GM12878 (cell line): ENCODE data around the gene RNF183. TPM values are rescaled to one million over a fixed set of nuclear protein-coding genes. Genes with fewer than 3 reads are reported as not detected.

Experiments used
- ATAC-seq: fragments of 200-7000 bp; cut with Tn5 transposase; 3 replicates; pipeline ENCODE4 v1.9.1; 2020; ENCODE audit warnings: mild to moderate bottlenecking, moderate library complexity
- BruUV-seq: library from RNA; stranded (reverse); fragments of 400-500 nt; replicated peaks from 2 replicates; lab custom pipeline; 2021; lab: Mats Ljungman, UMichigan
- CTCF ChIA-PET: fragments of 300-600 bp; sonication (Branson Sonifier 250); formaldehyde crosslinking; extraction: SDS; loops from one replicate; lab custom pipeline; 2021; ENCODE audit warnings: inconsistent platforms; lab: Yijun Ruan, JAX
- POLR2A ChIA-PET: fragments of 350-600 bp; formaldehyde crosslinking; extraction: SDS; loops from one replicate; lab custom pipeline; 2021; ENCODE audit warnings: inconsistent platforms; lab: Charles Lee
- RAD21 ChIA-PET: fragments of 300-600 bp; sonication (Branson Sonifier 250); formaldehyde crosslinking; loops from one replicate; lab custom pipeline; 2023; ENCODE audit warnings: antibody characterized with exemption; ENCODE audit not compliant: unreplicated experiment; lab: Charles Lee
- SMC1A ChIA-PET: fragments of 300-600 bp; sonication (Branson Sonifier 250); formaldehyde crosslinking; loops from one replicate; lab custom pipeline; 2023; ENCODE audit not compliant: unreplicated experiment, uncharacterized antibody; lab: Charles Lee
- DNase-seq: peaks from one replicate; pipeline ENCODE4 v3.0.0-alpha.2; 2011; ENCODE audit warnings: low read depth, low spot score
- FAIRE-seq: peaks from 3 replicates; lab custom pipeline; 2011; peaks lifted over from hg19 to GRCh38; lab: Jason Lieb, UNC
- H2AFZ ChIP-seq: 2 replicates; pipeline ENCODE4 v1.6.0; 2011; ENCODE audit warnings: low read depth, low read length, control low read depth; ENCODE audit not compliant: control insufficient read depth
- H3K27ac ChIP-seq: 2 replicates; pipeline ENCODE4 v1.5.1; 2011; ENCODE audit warnings: control low read depth; ENCODE audit not compliant: control insufficient read depth, insufficient read depth
- H3K27me3 ChIP-seq, 2 experiments: replicated peaks in 1 of 2; 2 replicates each; pipeline versions ENCODE4 v1.6.0 to v1.6.1; 2011; ENCODE audit warnings: low read length in 1 of 2; ENCODE audit not compliant: control insufficient read depth in 2 of 2, insufficient read depth in 2 of 2
- H3K36me3 ChIP-seq, 2 experiments: 2 replicates each; pipeline ENCODE4 v1.5.1; 2011; ENCODE audit warnings: low read length in 1 of 2; ENCODE audit not compliant: control insufficient read depth in 2 of 2, insufficient read depth in 2 of 2
- H3K4me1 ChIP-seq: 2 replicates; pipeline ENCODE4 v1.6.1; 2011; ENCODE audit warnings: mild to moderate bottlenecking, low read length, moderate library complexity, mixed read lengths; ENCODE audit not compliant: control insufficient read depth, insufficient read depth
- H3K4me2 ChIP-seq: 2 replicates; pipeline ENCODE4 v1.6.0; 2011; ENCODE audit warnings: control low read depth; ENCODE audit not compliant: control insufficient read depth, insufficient read depth
- H3K4me3 ChIP-seq: fragments of 200-600 bp; sonication (generic); 2 replicates; pipeline ENCODE4 v1.5.1; 2016
- H3K79me2 ChIP-seq: 2 replicates; pipeline ENCODE4 v1.6.0; 2011; ENCODE audit warnings: low read length; ENCODE audit not compliant: control insufficient read depth, insufficient read depth
- H3K9ac ChIP-seq: 2 replicates; pipeline ENCODE4 v1.8.0; 2011; ENCODE audit warnings: low read length, control low read depth, mixed read lengths; ENCODE audit not compliant: control insufficient read depth, insufficient read depth
- H3K9me3 ChIP-seq: replicated peaks from 3 replicates; pipeline ENCODE4 v1.5.1; 2011; ENCODE audit warnings: mild to moderate bottlenecking, low read length; ENCODE audit not compliant: control insufficient read depth, insufficient read depth
- H4K20me1 ChIP-seq: 2 replicates; pipeline ENCODE4 v1.6.0; 2011; ENCODE audit not compliant: control insufficient read depth, insufficient read depth
- BCL11A ChIP-seq: IDR thresholded peaks from 2 replicates; pipeline ENCODE4 v1.6.1; 2011; ENCODE audit warnings: low read depth, low read length
- GABPA ChIP-seq: IDR thresholded peaks from 2 replicates; pipeline ENCODE4 v1.6.1; 2014; ENCODE audit warnings: antibody characterized with exemption, low read depth, mild to moderate bottlenecking, inconsistent platforms
- LARP7 ChIP-seq: fragments of 450-650 bp; IDR thresholded peaks from 2 replicates; pipeline ENCODE4 v1.6.1; 2017; ENCODE audit warnings: mild to moderate bottlenecking
- NFIC ChIP-seq: IDR thresholded peaks from 2 replicates; pipeline ENCODE4 v1.6.1; 2012; ENCODE audit warnings: low read depth, mild to moderate bottlenecking, inconsistent platforms, low read length, moderate library complexity
- RFX5 ChIP-seq: IDR thresholded peaks from 2 replicates; pipeline ENCODE4 v1.6.1; 2011; ENCODE audit warnings: low read depth, low read length, improper control_type of control experiment
- SIN3A ChIP-seq: IDR thresholded peaks from 2 replicates; pipeline ENCODE4 v1.6.1; 2012; ENCODE audit warnings: low read depth, low read length, improper control_type of control experiment
- SUZ12 ChIP-seq: fragments of 200-600 bp; sonication (generic); IDR thresholded peaks from one replicate; pipeline ENCODE4 v1.6.1; 2018; ENCODE audit warnings: antibody characterized with exemption, mild to moderate bottlenecking; ENCODE audit not compliant: unreplicated experiment
- ZBED1 ChIP-seq: IDR thresholded peaks from 2 replicates; pipeline ENCODE4 v1.6.1; 2016; ENCODE audit warnings: borderline replicate concordance
- ZNF622 ChIP-seq: fragments of 450-650 bp; IDR thresholded peaks from 2 replicates; pipeline ENCODE4 v1.6.1; 2017; ENCODE audit warnings: mild to moderate bottlenecking, inconsistent platforms
- WGBS: methylation state at CpG from one replicate; pipeline ENCODE4 v1.1.6; 2016; ENCODE audit warnings: low lambda C conversion rate; ENCODE audit not compliant: insufficient replicate concordance, insufficient coverage; ENCODE audit errors: missing lambda C conversion rate; 5-methylcytosine and 5-hydroxymethylcytosine counted together
- in situ Hi-C: fragments of 300-500 bp; cut with MboI; formaldehyde crosslinking; loops from 9 replicates; pipeline ENCODE4 v1.14.3; 2018; ENCODE audit warnings: mixed read lengths
- intact Hi-C: fragments of 100-400 bp; cut with micrococcal nuclease; formaldehyde crosslinking; loops from one replicate; pipeline ENCODE4 v1.14.2; 2022; ENCODE audit not compliant: unreplicated experiment
- polyA plus RNA-seq, 11 experiments: library from polyadenylated mRNA; depleted of rRNA in 4 of 11; unstranded in 6 of 11; stranded (reverse) in 5 of 11; fragments of >200 nt; fragmentation: Nextera tagmentation in 4 of 11; fragmentation: Illumina TruSeq in 1 of 11; extraction: Ambion mirVana in 4 of 11; extraction: Trizol in 1 of 11; gene quantifications; 1 replicate in 1 of 11; 2 replicates in 10 of 11; pipeline versions ENCODE4 v1.2.1 to v1.2.3, GENCODE V29; 2011 to 2016; ENCODE audit warnings: inconsistent platforms in 2 of 11, missing spikeins in 2 of 11, low read depth in 1 of 11
- total RNA-seq, 4 experiments: library from RNA; depleted of rRNA in 3 of 4; stranded (reverse); fragments of >200 nt in 3 of 4; fragmentation: Illumina TruSeq in 1 of 4; extraction: Trizol in 1 of 4; gene quantifications; 2 replicates each; pipeline versions ENCODE4 v1.2.1 to v1.2.3, GENCODE V29; 2013 to 2021
- TF ChIP-seq, protein P1 (sequence below): IDR thresholded peaks from 2 replicates; pipeline ENCODE4 v1.6.1; 2012; ENCODE audit warnings: low read depth, low read length, improper control_type of control experiment
- TF ChIP-seq, protein P2 (sequence below): fragments of 450-650 bp; conservative IDR thresholded peaks from 2 replicates; pipeline ENCODE4 v1.6.1; 2017; ENCODE audit warnings: mild to moderate bottlenecking, moderate library complexity

The RNF183 gene
- total and polyA plus RNA-seq, 10 of the 15 experiments (the other 5 are each of a cell fraction or from before 2014, with no cell fraction given): 0.03 to 0.26 (median 0.07) TPM; not detected in 6

DNA sequence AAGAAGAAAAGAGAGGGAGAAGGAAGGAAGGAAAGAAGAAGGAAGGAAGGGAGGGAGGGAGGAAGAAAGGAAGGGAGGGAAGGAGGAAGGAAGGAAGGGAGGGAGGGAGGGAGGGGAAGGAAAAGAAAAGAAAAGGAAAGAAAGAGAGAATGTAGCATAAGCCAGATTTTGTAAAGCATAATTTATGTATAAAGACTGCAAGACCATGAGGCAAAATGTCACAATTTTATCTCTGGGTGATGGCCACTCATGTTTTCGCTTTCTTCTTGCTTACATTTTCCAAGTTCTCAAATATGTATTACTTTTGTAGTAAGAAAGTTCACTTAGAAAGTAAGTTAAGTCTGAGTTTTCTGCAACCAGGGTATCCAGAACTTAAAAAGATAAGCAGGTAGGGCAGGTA, 3.4 kb upstream of the RNF183 start:
- ChIA-PET SMC1A (no interaction called here), RAD21 (no interaction called here), CTCF (interaction anchor here (0.6 kb wide), 1 partner anchor 201 kb away, joined by 3 read pairs; no protein-coding TSS in a partner anchor), POLR2A (no interaction called here)
- TF ChIP-seq SIN3A (no peak), BCL11A (no peak), GABPA (no peak), RFX5 (no peak), NFIC (no peak), ZBED1 (no peak), LARP7 (no peak), SUZ12 (no peak), ZNF622 (no peak)
- TF ChIP-seq, protein P1, sequence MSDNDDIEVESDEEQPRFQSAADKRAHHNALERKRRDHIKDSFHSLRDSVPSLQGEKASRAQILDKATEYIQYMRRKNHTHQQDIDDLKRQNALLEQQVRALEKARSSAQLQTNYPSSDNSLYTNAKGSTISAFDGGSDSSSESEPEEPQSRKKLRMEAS: no peak
- TF ChIP-seq, protein P2, sequence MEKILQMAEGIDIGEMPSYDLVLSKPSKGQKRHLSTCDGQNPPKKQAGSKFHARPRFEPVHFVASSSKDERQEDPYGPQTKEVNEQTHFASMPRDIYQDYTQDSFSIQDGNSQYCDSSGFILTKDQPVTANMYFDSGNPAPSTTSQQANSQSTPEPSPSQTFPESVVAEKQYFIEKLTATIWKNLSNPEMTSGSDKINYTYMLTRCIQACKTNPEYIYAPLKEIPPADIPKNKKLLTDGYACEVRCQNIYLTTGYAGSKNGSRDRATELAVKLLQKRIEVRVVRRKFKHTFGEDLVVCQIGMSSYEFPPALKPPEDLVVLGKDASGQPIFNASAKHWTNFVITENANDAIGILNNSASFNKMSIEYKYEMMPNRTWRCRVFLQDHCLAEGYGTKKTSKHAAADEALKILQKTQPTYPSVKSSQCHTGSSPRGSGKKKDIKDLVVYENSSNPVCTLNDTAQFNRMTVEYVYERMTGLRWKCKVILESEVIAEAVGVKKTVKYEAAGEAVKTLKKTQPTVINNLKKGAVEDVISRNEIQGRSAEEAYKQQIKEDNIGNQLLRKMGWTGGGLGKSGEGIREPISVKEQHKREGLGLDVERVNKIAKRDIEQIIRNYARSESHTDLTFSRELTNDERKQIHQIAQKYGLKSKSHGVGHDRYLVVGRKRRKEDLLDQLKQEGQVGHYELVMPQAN: no peak
- Histone ChIP-seq H3K4me2 (no peak overlapping the region), H3K79me2 (no peaks in the 10 kb centered on the region), H4K20me1 (no peaks in the 10 kb centered on the region), H3K9me3 (no peaks in the 10 kb centered on the region), H3K4me1 (no peaks in the 10 kb centered on the region), H2AFZ (no peak overlapping the region), H3K27ac (no peak overlapping the region), H3K4me3 (no peak overlapping the region), H3K27me3 (no peaks in the 10 kb centered on the region), H3K9ac (no peak overlapping the region), H3K36me3 (no peaks in the 10 kb centered on the region)
- intact Hi-C loops (no loop called here), in situ Hi-C loops (no loop called here)
- WGBS: 4% methylated on average over 1 of the region's 1 CpG
- ATAC-seq (no peak), FAIRE-seq (no peak), DNase-seq (no peak)
- no TSS peak for BruUV-seq
